ENCODE measurements around the gene EXOC4. TPM values are rescaled to one million over a fixed set of nuclear protein-coding genes. Genes with fewer than 3 reads are reported as not detected.
A peak's percentile ranks its signal among the peaks of the same experiment; 100 is the strongest.

EXOC4 gene
- total RNA-seq, 2 donors from 2014 or later: 62.0 to 146 TPM

GRCh38 chr7:133741078-133741477 lies 488.2 kb downstream of the EXOC4 start:
- Histone ChIP-seq H3K27me3 (no peaks in the 10 kb centered on the region), H3K36me3 (replicated peaks in 1 of 2; ENCODE audit: insufficient read depth in 1 of 2, low read depth in 2 of 2) (no peaks in the 10 kb centered on the region), H3K4me3 (no peak overlapping the region), H3K9me3 (no peaks in the 10 kb centered on the region), H3K27ac (no peak overlapping the region), H3K4me1 (peaks cover 9% of the 10 kb centered on the region)
- TF ChIP-seq POLR2A (IDR thresholded peaks at IDR 0.05) (no peak), CTCF (IDR thresholded peaks at IDR 0.05) (no peak)
- WGBS, 2 donors: 95% methylated on average over 3 of the region's 3 CpGs
- ATAC-seq (no peak), DNase-seq (no peak)
- intact Hi-C loops (cut with DNase I): no loop called here

GRCh38 chr7:133741703-133742102 lies 488.8 kb downstream of the EXOC4 start:
- no peak overlapping the region for H3K4me3 ChIP-seq
- no peak overlapping the region for H3K27ac ChIP-seq
- DNase-seq: no peak
- intact Hi-C loops (cut with DNase I): no loop called here
- H3K27me3 ChIP-seq: no peaks in the 10 kb centered on the region
- TF ChIP-seq POLR2A (IDR thresholded peaks at IDR 0.05) (no peak), CTCF (IDR thresholded peaks at IDR 0.05) (no peak)
- H3K9me3 ChIP-seq: no peaks in the 10 kb centered on the region
- WGBS, 2 donors: 95 to 96% methylated on average over 3 of the region's 3 CpGs
- ATAC-seq: no peak
- H3K4me1 ChIP-seq: peaks cover 15% of the 10 kb centered on the region
- no peaks in the 10 kb centered on the region for H3K36me3 ChIP-seq (replicated peaks in 1 of 2; ENCODE audit: insufficient read depth in 1 of 2, low read depth in 2 of 2)

- H3K9me3 ChIP-seq: no peaks in the 10 kb centered on the region
- no peaks in the 10 kb centered on the region for H3K36me3 ChIP-seq (replicated peaks in 1 of 2; ENCODE audit: insufficient read depth in 1 of 2, low read depth in 2 of 2)
- no peak overlapping the region for H3K4me3 ChIP-seq
- intact Hi-C loops (cut with DNase I): no loop called here
- WGBS, 2 donors: 72 to 88% methylated on average over 6 of the region's 6 CpGs
- peak in 3 of 7 experiments; percentile 9 to 16 (median 9) for TF ChIP-seq CTCF (IDR thresholded peaks at IDR 0.05)
- no peak for TF ChIP-seq POLR2A (IDR thresholded peaks at IDR 0.05)
- no peak for ATAC-seq
- DNase-seq: no peak
- H3K27ac ChIP-seq: no peak overlapping the region
- H3K4me1 ChIP-seq: peaks cover 20% of the 10 kb centered on the region
- no peaks in the 10 kb centered on the region for H3K27me3 ChIP-seq
These were observed 490.0 kb downstream of the EXOC4 start for GRCh38 chr7:133742709-133743538.

GRCh38 chr7:133744451-133744850 lies 491.6 kb downstream of the EXOC4 start:
- H3K9me3 ChIP-seq: no peaks in the 10 kb centered on the region
- TF ChIP-seq CTCF (IDR thresholded peaks at IDR 0.05): no peak
- no peak for TF ChIP-seq POLR2A (IDR thresholded peaks at IDR 0.05)
- H3K27me3 ChIP-seq: no peaks in the 10 kb centered on the region
- intact Hi-C loops (cut with DNase I): no loop called here
- no peaks in the 10 kb centered on the region for H3K36me3 ChIP-seq (replicated peaks in 1 of 2; ENCODE audit: insufficient read depth in 1 of 2, low read depth in 2 of 2)
- WGBS, 2 donors: 90% methylated on average over 3 of the region's 3 CpGs
- DNase-seq (no peak), ATAC-seq (no peak)
- no peak overlapping the region for H3K27ac ChIP-seq
- H3K4me1 ChIP-seq: peaks cover 36% of the 10 kb centered on the region
- H3K4me3 ChIP-seq: no peak overlapping the region

- intact Hi-C loops (cut with DNase I): no loop called here
- DNase-seq: peak in 3 of 4 donors; percentile 14 to 33 (median 29)
- 28 to 32% methylated on average over 3 of the region's 3 CpGs for WGBS, 2 donors
- ATAC-seq: peak; percentile 66
- Histone ChIP-seq H3K27ac (peak overlapping the region in 3 of 4 donors; percentile 10 to 62 (median 61)), H3K4me3 (no peak overlapping the region), H3K36me3 (replicated peaks in 1 of 2; ENCODE audit: insufficient read depth in 1 of 2, low read depth in 2 of 2) (no peaks in the 10 kb centered on the region), H3K9me3 (no peaks in the 10 kb centered on the region), H3K4me1 (peaks cover 38% of the 10 kb centered on the region), H3K27me3 (no peaks in the 10 kb centered on the region)
- TF ChIP-seq POLR2A (IDR thresholded peaks at IDR 0.05) (no peak), CTCF (IDR thresholded peaks at IDR 0.05) (no peak)
These were observed 493.4 kb downstream of the EXOC4 start for GRCh38 chr7:133746305-133746704.
